ENCODE data around the gene SLC29A1.
A peak's percentile ranks its signal among the peaks of the same experiment; 100 is the strongest.

Gene SLC29A1

GRCh38 chr6:44257025-44257752, 33.8 kb downstream of the SLC29A1 start, which contains the start of gene SLC35B2:
TSS of gene SLC35B2 (minus strand) at chr6:44257528. CDS start at chr6:44257410, 118 bp downstream.
- DNase-seq, result peak; percentile 66

DNA sequence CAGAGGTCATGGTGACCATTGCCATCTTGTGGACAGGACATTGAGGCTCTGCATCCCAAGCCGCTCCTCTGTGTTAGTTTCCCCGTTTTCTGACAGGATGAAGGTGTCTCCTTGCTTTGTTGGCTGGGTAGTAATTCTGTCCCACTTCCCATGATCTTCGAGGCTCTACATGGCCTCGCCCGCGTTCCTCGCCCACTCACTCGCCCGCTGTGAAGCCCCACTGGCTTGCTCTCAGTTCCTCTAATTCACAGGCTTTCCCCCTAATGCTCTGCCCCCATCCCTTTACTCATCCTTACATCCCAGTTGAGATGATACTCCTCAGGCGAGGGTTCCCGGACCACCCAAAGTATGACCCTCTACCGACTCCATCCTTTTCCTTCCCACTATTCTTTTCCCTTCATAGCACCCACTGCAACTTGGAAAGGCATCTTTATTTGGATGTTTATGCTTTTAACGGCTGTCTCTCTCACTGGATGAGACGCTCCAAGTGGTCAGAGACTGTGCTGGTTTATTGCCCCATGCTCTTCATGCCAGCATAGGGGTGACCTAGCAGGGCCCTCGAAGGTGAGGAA, 34.4 kb downstream of the SLC29A1 start:
- no peak for DNase-seq

DNA sequence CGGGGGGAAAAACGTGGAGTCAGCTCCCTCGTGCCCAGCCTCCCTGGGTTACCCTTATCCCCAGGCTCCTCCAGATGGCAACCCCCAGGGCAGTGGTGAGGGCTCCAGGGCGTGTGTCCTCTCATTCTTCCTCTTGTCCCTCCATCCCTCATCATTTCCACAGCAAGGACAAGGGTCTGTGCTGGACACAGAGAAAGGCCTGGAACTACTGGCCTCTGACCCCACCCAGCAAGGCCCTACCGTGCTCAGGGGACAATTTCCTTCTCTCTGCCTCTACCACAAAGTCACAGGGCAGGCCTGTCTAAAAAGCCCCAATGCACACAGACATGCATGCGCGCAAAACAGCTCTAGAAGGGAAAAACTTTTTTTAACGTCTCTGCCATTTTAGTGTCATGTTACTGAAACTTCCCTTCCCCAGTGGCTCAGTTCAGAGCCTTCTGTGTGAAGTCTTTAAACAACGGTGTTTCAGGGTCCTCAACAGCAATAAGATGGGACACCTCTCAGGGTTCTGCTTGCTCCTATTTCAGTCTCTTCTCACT, 35.0 kb downstream of the SLC29A1 start:
- no peak for DNase-seq

- DNase-seq, result no peak
These were observed 35.5 kb downstream of the SLC29A1 start for GRCh38 chr6:44258921-44259320.

- DNase-seq, result no peak
These were observed 36.6 kb downstream of the SLC29A1 start for GRCh38 chr6:44260011-44260410.

DNA sequence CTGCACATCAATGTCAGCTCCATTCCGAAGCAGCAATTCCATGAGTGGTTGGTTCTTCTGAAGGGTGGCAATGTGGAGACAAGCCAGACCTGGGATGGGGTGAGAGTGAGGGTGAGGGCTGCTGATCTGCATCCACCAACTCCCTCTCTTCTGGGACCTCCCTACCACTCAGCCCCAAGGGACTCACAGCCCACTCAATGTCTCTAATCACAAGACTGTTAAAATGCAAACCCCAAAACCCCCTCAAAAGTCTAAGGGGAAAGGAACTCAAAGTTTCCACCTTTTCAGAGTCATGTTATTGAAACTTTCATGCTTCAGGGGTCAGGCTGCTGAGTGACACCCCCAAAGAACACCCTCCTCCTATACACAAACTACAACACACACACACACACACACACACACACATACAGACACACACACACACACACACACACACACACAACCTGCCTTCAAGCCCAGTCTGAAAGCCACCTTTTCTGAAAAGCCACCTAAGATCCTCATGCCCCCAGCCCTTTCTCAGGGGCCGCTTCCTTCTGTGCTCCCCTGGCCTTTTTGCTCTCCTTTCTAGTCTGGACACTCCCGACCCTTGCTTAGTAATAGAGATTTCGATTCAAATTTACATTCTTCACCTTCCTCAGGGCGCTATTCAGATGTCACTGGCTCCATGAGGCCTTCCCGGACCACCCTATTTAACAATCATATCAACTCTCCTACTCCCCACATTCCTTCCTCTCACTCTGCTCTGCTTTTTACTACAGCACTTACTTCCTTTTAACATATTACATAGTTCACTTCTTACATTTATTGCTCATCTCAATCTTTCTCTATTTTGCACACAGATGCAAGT, 37.3 kb downstream of the SLC29A1 start:
- no peak for DNase-seq

DNA sequence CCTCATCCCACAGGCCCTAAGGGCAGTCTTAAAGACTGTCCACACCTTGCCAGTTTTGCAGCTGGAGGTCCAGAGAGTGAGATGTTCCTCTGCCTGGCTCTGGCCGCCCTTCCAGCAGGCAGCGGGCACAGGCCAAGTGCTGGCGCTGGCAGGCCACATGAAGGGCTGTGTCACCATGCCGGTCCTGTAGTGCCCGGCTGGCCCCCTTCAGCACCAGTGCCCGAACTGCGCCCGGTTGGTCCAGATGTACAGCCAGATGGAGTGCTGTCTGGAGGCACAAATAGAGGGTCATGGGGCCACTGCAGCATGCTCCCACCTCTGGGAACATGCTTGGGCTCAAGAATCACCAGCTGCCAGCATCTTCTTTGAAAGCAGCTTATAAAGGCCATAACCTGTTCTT, 38.2 kb downstream of the SLC29A1 start:
- no peak for DNase-seq

DNA sequence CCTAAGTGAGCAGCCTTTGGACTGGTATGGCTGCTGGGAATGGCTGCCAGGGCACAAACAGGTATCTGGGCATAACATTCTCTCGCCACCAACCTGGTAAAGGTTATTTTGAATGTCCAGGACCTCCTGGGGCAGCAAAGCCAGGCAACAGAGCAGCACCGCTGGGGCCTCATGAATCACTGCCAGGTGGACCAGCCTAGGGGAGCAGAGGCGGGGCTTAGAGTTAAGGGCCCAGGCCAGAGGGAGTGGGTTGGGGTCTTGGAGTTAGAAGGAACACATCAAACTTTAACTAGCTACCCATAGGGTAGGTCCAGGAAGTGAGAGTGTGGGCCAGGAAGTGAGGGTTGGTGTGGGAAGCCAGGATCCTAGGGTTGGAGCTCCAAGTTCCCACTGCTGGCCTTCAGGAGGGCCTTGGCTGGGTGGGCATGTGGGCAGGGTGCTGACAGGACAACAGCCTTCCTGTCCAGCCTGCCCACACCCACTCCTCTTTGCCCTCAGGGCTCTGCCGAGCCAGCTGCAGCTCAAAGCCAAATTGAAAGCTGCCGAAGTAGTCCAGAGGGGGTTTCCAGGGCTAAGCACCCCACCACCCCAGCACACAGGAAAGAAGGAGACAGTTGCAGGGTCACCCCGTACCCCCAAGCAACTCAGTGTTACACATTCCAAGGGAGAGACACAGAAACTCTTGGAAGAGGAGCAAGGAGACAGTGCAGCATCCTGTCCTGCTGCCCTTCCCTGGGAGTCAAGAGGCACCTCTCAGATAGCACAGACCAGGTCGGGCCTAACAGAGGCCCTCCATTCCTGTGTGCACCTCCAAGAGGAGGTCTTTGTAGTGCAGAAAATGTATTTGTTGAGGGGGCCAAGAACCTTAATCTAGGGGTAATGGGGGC, 39.3 kb downstream of the SLC29A1 start:
- no peak for DNase-seq

DNA sequence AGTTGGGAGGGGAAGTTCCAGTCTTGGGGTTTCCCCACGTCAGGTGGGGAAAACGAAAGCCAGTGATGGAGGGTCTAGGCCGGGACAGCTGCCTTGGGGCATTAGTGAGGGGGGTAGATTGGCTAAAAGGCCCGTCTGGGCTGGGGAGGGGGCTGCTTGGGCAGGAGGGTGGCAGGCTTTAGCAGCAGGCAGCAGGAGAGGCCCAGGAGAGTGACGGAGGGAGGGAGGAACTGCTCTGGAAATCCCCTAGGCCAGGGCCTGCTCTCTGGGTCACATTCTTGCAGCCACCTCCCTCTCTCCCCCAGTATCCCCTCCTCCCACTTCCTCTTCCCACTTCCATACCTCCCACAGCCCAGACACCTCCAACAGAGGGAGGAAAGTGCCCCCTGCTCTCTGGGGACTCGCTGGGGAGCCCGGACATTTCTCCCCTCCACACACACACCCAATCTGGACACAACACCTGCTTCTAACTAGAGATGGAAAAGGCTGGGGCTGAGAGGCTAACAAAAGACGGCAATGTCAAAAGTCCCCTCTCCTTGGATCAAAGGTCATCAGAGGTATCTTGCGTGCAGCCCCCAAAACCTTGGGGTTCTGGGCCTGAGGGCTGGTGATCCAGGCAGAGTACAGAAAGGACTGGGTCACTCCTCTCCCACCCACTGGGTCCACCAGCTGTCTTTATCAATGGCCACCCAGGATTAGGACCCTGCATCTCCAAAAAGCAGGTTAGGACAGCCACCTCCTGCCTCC, 40.1 kb downstream of the SLC29A1 start:
- peak; percentile 50 for DNase-seq

- peak; percentile 58 for DNase-seq
These were observed 41.0 kb downstream of the SLC29A1 start for GRCh38 chr6:44264154-44265006.

DNA sequence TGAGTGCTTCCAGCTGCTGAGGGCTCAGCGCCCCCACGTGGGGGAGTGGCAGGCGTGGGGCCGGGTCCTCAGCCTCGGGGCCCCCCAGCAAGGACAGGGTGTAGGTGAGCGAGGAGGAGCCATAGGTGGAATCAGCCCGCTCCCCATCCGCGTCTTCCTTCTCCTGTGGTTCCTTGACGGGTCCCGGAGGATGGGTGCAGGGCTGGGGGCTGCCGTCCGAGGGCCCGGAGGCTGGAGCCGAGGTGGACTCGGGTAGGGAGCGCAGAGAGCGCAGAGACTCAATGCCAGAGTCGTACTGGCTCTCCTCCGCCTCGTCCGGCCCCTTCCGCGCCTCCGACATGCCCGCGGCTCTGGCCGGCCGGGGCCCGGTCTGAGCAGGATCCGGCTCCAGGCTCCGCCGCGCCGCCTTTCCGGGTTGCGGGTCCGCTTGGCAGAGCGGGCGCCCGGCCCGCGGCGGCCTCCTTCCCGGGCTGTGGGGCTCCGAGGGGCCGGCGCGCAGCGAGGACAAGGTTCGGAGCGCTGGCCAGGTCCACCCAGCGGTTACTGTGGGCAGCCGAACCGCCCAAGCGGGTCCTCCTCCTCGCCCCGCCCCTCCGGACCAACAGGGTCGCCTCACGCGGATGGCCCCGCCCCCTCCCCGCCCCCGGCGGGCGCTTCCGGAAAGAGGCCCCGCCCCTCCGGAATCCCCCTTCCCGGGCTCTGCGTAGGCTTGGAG, 41.8 kb downstream of the SLC29A1 start, which contains the start of gene NFKBIE:
TSS of gene NFKBIE (minus strand) at position 545 of the 715 bp plus-strand sequence. CDS start at position 340, 205 bp downstream.
- peak; percentile 95 for DNase-seq

- no peak for DNase-seq
These were observed 42.4 kb downstream of the SLC29A1 start for GRCh38 chr6:44265722-44266233.

DNA sequence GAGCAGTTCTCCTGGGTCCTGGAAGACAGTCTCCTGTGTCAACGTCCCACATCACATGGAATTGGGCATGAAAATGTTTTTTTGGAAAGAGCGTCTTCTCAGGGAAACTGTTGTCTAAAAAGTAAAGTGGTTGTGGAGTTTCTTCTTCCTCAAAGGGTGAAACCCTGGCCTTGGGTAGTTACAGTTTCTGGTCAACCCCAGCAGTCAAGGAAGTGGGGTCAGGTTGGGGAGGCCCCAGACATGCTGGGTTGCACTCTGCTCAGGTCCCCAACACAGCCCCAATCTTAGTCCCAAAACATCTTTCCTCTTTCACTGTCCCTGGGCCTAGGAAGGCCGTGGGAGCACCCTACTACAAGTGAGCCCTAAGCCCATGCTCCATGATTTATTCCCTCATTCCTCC, 43.0 kb downstream of the SLC29A1 start:
- DNase-seq, result no peak

- no peak for DNase-seq
These were observed 43.9 kb downstream of the SLC29A1 start for GRCh38 chr6:44267252-44267651.

DNA sequence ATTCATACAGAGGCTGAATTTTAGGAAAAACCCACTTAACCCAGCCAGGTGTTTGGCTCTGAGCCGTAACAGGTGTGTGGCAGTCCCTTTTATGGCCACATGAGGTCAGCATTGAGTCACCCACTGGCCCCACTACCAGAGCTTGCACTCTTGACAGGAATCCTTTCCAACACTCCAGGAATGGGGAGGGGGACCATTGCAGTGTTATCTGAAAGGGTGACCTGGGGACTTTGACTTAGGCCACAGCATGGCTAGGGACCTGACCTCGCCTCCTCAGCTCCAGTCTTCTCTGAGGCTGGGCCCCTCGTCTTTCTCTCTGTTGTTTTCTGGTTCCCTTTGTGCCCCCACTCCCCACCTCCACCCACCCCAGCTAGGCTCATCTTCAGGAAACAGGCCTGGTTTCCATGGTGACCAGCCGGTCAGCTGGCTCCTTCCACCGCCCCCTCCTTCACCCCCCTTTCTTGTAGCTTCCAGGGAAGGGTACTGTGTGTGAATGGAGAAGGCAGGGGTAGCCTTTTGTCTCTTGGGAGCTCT, 44.8 kb downstream of the SLC29A1 start:
- peak; percentile 72 for DNase-seq

- no peak for DNase-seq
These were observed 46.0 kb downstream of the SLC29A1 start for GRCh38 chr6:44269178-44269920.

- no peak for DNase-seq
These were observed 46.6 kb downstream of the SLC29A1 start, which contains the start of gene TMEM151B for GRCh38 chr6:44269921-44270525. TSS of gene TMEM151B (plus strand) at chr6:44270450. CDS start at chr6:44270743, 293 bp downstream.
